Measurements from ENCODE around the gene EFTUD2.

EFTUD2 gene

GRCh38 chr17:44887016-44887415 is 12.2 kb downstream of the EFTUD2 start:
- no peak for DNase-seq

- DNase-seq, result no peak
Observed at GRCh38 chr17:44884941-44885340, 14.3 kb downstream of the EFTUD2 start.

GRCh38 chr17:44881145-44881544 is 18.1 kb downstream of the EFTUD2 start:
- no peak for DNase-seq

- DNase-seq, result no peak
Observed at GRCh38 chr17:44880062-44880461, 19.2 kb downstream of the EFTUD2 start.

- DNase-seq, result no peak
Observed at GRCh38 chr17:44879376-44879775, 19.9 kb downstream of the EFTUD2 start.

GRCh38 chr17:44878627-44879221 is 20.5 kb downstream of the EFTUD2 start:
- peak; percentile 39 for DNase-seq

GRCh38 chr17:44877121-44877520 is 22.1 kb downstream of the EFTUD2 start:
- no peak for DNase-seq

GRCh38 chr17:44875761-44876160 is 23.5 kb downstream of the EFTUD2 start:
- DNase-seq, result no peak

GRCh38 chr17:44872131-44872768 is 27.0 kb downstream of the EFTUD2 start:
- DNase-seq, result peak; percentile 81

GRCh38 chr17:44871556-44871955 is 27.7 kb downstream of the EFTUD2 start:
- DNase-seq, result no peak

GRCh38 chr17:44867841-44868240 is 31.4 kb downstream of the EFTUD2 start:
- DNase-seq, result no peak

- no peak for DNase-seq
Observed at GRCh38 chr17:44865931-44866330, 33.3 kb downstream of the EFTUD2 start.

- DNase-seq, result peak; percentile 68
Observed at GRCh38 chr17:44865231-44865660, 34.0 kb downstream of the EFTUD2 start.

- no peak for DNase-seq
Observed at GRCh38 chr17:44864831-44865230, 34.4 kb downstream of the EFTUD2 start.

GRCh38 chr17:44863061-44863918 is 36.0 kb downstream of the EFTUD2 start:
- no peak for DNase-seq

GRCh38 chr17:44862278-44862914 is 36.8 kb downstream of the EFTUD2 start:
- DNase-seq, result no peak

GRCh38 chr17:44859701-44860100 is 39.5 kb downstream of the EFTUD2 start:
- DNase-seq, result no peak

- no peak for DNase-seq
Observed at GRCh38 chr17:44854192-44854591, 45.1 kb downstream of the EFTUD2 start.

- DNase-seq, result no peak
Observed at GRCh38 chr17:44850612-44851011, 48.6 kb downstream of the EFTUD2 start.

GRCh38 chr17:44850025-44850424 is 49.2 kb downstream of the EFTUD2 start:
- no peak for DNase-seq

- DNase-seq, result no peak
Observed at GRCh38 chr17:44848961-44849489, 50.2 kb downstream of the EFTUD2 start.

GRCh38 chr17:44848257-44848795 is 50.9 kb downstream of the EFTUD2 start:
- DNase-seq, result no peak

- DNase-seq, result no peak
Observed at GRCh38 chr17:44847586-44847985, 51.7 kb downstream of the EFTUD2 start, which contains the start of gene HIGD1B. Gene HIGD1B (plus strand): TSS chr17:44847883. CDS start chr17:44848153, 270 bp downstream.

All from DMS79 treated with DMSO at 0.1 percent for 48 hours (cell line).